ENCODE measurements around the gene CHRDL1.
"Not testable (repeated sequence)": the region's sequence is repeated elsewhere in the genome, so short reads cannot be mapped to it uniquely, and the experiment has no call there.

The CHRDL1 gene

GRCh38 chrX:110795645-110796406 is at the start of gene CHRDL1:
CHRDL1 (minus strand) TSS chrX:110795817; CDS start chrX:110792181, 3,636 bp downstream.
- TF ChIP-seq CTCF (IDR thresholded peaks at IDR 0.05; ENCODE audit: extremely low read depth, missing control alignments) = no peak
- DNase-seq (ENCODE audit: low spot score) = no peak

GRCh38 chrX:110836982-110837381 is 41.4 kb upstream of the CHRDL1 start:
- TF ChIP-seq CTCF (IDR thresholded peaks at IDR 0.05; ENCODE audit: extremely low read depth, missing control alignments) = no peak
- DNase-seq (ENCODE audit: low spot score) = no peak

GRCh38 chrX:110836451-110836850 is 40.8 kb upstream of the CHRDL1 start:
- DNase-seq (ENCODE audit: low spot score) = no peak
- no peak for TF ChIP-seq CTCF (IDR thresholded peaks at IDR 0.05; ENCODE audit: extremely low read depth, missing control alignments)

GRCh38 chrX:110836001-110836400 is 40.4 kb upstream of the CHRDL1 start:
- TF ChIP-seq CTCF (IDR thresholded peaks at IDR 0.05; ENCODE audit: extremely low read depth, missing control alignments) = no peak
- no peak for DNase-seq (ENCODE audit: low spot score)

- TF ChIP-seq CTCF (IDR thresholded peaks at IDR 0.05; ENCODE audit: extremely low read depth, missing control alignments) = no peak
- DNase-seq (ENCODE audit: low spot score) = no peak
Observed at GRCh38 chrX:110825972-110826371, 30.4 kb upstream of the CHRDL1 start.

- not testable (repeated sequence) for DNase-seq (ENCODE audit: low spot score)
Observed at GRCh38 chrX:110816543-110816942, 20.9 kb upstream of the CHRDL1 start.

GRCh38 chrX:110806145-110806544 is 10.5 kb upstream of the CHRDL1 start:
- DNase-seq (ENCODE audit: low spot score) = no peak

More at GRCh38 chrX:110806145-110806544, 10.5 kb upstream of the CHRDL1 start:
- no peak for TF ChIP-seq CTCF (IDR thresholded peaks at IDR 0.05; ENCODE audit: extremely low read depth, missing control alignments)

Data from GM20000 (cell line).